ENCODE results near the gene CXCL1.

Gene CXCL1

DNA sequence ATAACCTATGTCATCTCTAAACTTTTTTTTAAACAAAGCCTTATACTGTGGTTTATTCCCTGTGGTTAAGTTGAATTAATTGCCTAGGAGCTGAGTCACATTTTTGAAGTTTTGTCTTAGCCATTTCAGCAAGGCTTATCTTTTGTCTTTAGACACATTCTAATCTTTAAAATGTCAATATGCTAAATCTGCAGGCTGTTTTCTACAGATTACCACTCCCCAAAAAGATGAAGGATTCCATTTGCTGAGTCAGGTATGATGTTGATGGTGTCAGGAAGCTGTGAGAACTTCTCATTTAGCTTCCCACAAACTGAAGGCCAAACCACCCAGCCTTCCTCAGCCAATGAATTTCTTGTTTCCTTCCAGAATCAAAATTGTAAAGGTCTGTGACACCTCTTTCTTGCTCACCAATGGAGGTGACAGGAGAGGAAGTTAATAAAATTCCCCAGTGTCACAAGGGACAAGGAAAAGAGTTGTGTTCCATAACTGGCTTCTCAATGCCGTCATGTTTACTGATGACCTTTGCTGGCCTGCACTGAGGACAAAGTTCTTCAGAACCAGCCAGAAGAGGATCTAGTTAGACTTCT, 36.4 kb upstream of the CXCL1 start:
- TF ChIP-seq, protein P1, sequence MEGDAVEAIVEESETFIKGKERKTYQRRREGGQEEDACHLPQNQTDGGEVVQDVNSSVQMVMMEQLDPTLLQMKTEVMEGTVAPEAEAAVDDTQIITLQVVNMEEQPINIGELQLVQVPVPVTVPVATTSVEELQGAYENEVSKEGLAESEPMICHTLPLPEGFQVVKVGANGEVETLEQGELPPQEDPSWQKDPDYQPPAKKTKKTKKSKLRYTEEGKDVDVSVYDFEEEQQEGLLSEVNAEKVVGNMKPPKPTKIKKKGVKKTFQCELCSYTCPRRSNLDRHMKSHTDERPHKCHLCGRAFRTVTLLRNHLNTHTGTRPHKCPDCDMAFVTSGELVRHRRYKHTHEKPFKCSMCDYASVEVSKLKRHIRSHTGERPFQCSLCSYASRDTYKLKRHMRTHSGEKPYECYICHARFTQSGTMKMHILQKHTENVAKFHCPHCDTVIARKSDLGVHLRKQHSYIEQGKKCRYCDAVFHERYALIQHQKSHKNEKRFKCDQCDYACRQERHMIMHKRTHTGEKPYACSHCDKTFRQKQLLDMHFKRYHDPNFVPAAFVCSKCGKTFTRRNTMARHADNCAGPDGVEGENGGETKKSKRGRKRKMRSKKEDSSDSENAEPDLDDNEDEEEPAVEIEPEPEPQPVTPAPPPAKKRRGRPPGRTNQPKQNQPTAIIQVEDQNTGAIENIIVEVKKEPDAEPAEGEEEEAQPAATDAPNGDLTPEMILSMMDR (conservative IDR thresholded peaks at IDR 0.05): no peak
- no peak for TF ChIP-seq ZFX (IDR thresholded peaks at IDR 0.05)
- H3K27ac ChIP-seq: no peak overlapping the region

DNA sequence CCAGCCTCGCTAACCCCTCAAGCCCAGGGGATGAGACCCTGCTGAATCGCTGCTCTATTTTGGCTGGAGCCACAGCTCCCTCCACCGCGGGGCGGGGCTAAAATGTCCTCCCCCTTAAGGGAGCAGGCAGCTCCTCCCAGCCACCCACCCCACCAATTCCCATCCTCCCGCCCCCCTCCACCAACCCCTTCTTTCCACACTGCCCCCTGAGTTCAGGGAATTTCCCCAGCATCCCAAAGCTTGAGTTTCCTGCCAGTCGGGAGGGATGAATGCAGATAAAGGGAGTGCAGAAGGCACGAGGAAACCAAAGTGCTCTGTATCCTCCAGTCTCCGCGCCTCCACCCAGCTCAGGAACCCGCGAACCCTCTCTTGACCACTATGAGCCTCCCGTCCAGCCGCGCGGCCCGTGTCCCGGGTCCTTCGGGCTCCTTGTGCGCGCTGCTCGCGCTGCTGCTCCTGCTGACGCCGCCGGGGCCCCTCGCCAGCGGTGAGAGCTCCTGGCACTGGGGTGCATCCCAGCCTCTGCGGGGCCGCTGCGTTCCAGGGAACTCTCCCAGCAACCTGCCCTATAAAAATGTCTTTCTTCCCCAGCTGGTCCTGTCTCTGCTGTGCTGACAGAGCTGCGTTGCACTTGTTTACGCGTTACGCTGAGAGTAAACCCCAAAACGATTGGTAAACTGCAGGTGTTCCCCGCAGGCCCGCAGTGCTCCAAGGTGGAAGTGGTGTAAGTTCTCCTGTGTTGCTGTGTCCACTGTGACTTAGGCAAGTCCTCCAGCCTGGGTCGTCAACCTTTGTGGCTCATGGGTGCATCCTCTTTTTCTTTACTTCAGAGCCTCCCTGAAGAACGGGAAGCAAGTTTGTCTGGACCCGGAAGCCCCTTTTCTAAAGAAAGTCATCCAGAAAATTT, 32.6 kb upstream of the CXCL1 start, which contains the start of gene CXCL6:
TSS of gene CXCL6 (plus strand) at position 306 of the 907 bp plus-strand sequence. CDS start at position 379, 73 bp downstream.
- TF ChIP-seq, protein P1 (conservative IDR thresholded peaks at IDR 0.05): no peak
- TF ChIP-seq ZFX (IDR thresholded peaks at IDR 0.05): no peak
- no peak within 1 kb of the TSS for H3K27ac ChIP-seq

GRCh38 chr4:73839071-73839470, 30.1 kb upstream of the CXCL1 start:
- peak overlapping the region; percentile 34; the same call in 1 of the 2 replicates for H3K27ac ChIP-seq
- TF ChIP-seq, protein P1 (conservative IDR thresholded peaks at IDR 0.05): no peak
- no peak for TF ChIP-seq ZFX (IDR thresholded peaks at IDR 0.05)

GRCh38 chr4:73839715-73840114, 29.5 kb upstream of the CXCL1 start:
- TF ChIP-seq ZFX (IDR thresholded peaks at IDR 0.05): no peak
- TF ChIP-seq, protein P1 (conservative IDR thresholded peaks at IDR 0.05): no peak
- no peak overlapping the region for H3K27ac ChIP-seq

GRCh38 chr4:73841243-73841925, 27.8 kb upstream of the CXCL1 start:
- H3K27ac ChIP-seq: no peak overlapping the region

DNA sequence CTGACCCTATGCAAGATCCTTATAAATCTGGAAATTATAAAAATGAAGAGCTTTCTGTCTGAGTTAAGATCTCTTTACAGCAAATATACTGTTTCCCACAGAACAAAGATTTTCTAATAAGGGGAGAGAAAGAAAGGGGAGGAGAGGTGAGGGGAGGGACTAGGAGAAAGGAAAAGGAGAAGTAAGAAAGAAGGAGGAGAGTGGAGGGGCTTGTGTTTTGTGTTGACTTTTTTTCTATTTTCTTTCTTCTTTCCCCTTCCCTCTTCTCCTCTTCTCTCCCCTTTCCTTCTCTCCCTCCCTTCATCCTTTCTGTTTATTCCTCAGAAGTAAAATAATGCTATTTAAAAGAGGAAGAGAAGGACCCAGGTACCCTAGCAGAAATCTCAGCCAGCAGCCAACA, 26.5 kb upstream of the CXCL1 start:
- H3K27ac ChIP-seq: no peak overlapping the region
- TF ChIP-seq, protein P1 (conservative IDR thresholded peaks at IDR 0.05): no peak
- no peak for TF ChIP-seq ZFX (IDR thresholded peaks at IDR 0.05)

More at GRCh38 chr4:73841243-73841925, 27.8 kb upstream of the CXCL1 start:
- TF ChIP-seq ZFX (IDR thresholded peaks at IDR 0.05): no peak
- TF ChIP-seq, protein P1 (conservative IDR thresholded peaks at IDR 0.05): no peak

All from C4-2B (cell line).